Measurements from ENCODE around the gene TRIM74.
A peak's percentile ranks its signal among the peaks of the same experiment; 100 is the strongest.
"Not testable (repeated sequence)": the region's sequence is repeated elsewhere in the genome, so short reads cannot be mapped to it uniquely, and the experiment has no call there.

The TRIM74 gene

DNA sequence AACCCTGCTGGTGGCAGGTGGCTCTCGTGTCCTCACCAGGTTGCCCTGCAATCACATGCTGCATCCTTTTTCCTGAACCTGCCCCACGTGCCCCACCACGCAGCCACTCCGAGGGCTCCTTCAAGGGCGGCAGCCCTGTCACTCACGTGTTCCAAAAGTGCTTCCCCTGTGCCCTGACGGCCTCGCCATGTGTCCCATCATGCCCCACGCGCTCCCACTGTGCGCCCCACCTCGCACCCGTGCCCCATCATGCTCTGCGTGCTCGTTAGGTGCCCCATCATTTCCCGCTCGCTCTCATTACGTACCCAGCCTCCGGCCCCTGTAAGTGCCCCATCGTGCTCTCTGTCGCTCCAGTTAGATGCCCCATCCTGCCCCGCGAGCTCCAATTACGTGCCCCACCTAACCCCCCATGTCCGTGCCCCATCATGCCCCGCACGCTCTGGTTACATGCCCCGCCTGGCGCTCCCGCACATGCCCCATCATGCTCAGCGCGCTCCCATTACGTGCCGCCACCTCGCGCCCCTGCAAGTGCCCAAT lies at the start of gene TRIM74:
Gene TRIM74 (minus strand): TSS at position 487 of the 537 bp plus-strand sequence. CDS start 3,309 bp downstream, outside the sequence.
- not testable (repeated sequence) for TF ChIP-seq GATA2, GATA3 (IDR thresholded peaks at IDR 0.05; ENCODE audit: low read depth, low read length)

DNA sequence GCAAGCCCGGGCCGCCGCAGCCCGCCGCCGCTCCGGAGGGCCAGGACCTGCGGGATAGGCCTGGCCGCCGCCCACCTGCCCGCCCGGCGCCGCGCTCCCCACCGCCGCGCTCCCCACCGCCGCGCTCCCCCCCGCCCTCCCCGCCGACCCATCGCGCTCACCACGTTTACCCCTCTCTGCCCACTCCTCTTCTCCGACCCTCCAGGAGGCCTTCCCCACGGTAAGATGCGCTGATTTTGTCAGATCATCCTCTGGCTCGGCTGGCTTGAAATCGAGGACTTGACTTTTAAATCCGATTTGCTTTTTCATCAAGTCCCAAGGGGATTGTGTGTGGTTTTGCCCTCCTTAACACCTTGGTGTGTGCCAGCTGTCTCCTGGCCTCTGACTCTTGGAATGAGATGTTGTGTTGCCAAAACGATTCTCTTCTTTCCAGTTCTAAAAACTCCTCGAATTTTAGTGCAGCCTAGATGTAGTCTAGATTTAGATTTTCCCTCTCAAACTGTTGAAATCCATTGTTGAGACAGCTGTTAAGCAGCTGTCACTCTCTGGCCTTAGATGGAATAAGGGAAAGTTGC lies 43.6 kb downstream of the TRIM74 start:
- no peak for TF ChIP-seq GATA2 (IDR thresholded peaks at IDR 0.05; ENCODE audit: low read depth, low read length)
- no peak for TF ChIP-seq GATA3 (IDR thresholded peaks at IDR 0.05; ENCODE audit: low read depth, low read length)

DNA sequence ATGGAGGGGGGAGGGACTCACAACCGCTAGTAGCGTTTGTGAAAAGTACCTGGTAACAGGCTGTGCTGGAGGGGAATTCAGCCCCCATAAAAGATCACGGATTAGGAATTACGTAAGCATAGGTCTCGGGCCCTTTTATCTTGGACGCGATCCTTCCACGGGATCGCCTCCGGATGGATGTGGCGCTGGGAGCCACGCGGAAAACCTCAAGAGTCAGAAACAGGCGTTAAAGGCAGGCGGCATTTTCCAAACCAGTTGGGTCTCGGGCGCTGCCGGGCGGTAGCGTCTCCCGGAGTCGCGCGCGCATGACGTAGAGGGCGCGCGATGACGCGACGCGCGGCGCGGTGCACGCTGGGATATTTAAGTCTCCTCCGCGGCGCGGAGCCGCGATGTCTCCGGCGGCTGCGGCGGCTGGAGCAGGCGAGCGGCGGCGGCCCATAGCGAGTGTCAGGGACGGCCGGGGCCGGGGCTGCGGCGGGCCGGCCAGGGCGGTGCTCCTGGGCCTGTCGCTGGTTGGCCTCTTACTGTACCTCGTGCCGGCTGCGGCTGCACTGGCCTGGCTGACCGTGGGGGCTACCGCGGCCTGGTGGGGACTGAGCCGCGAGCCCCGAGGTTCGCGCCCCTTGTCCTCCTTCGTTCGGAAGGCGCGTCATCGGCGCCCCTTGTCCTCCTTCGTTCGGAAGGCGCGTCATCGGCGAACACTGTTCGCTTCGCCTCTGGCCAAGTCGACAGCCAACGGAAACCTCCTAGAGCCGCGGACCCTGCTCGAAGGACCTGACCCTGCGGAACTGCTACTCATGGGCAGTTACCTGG lies 44.3 kb downstream of the TRIM74 start, which contains the start of gene POM121:
Gene POM121 (plus strand): TSS at position 363 of the 813 bp plus-strand sequence. CDS start 27 bp downstream, at position 390.
- no peak for TF ChIP-seq GATA3 (IDR thresholded peaks at IDR 0.05; ENCODE audit: low read depth, low read length)
- 0 out of 2 replicates have a peak, but pooled peaks have one; percentile 26 for TF ChIP-seq GATA2 (IDR thresholded peaks at IDR 0.05; ENCODE audit: low read depth, low read length)

DNA sequence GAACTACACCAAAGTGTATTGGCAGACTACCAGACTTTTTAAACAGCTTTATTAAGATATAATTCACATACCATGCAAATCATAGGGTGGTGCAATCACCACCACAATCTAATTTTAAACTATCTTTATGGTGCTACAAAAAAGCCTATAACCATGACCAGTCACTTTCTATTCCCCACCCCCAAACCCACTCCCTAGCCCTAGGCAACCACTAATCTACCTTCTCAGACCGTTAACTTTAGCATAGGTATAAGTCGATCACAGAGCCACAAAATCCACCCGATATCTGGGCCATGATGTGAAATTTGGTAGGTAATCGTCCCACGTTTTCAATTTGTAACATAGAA lies 44.9 kb downstream of the TRIM74 start:
- TF ChIP-seq GATA2 (IDR thresholded peaks at IDR 0.05; ENCODE audit: low read depth, low read length) (no peak), GATA3 (IDR thresholded peaks at IDR 0.05; ENCODE audit: low read depth, low read length) (no peak)

DNA sequence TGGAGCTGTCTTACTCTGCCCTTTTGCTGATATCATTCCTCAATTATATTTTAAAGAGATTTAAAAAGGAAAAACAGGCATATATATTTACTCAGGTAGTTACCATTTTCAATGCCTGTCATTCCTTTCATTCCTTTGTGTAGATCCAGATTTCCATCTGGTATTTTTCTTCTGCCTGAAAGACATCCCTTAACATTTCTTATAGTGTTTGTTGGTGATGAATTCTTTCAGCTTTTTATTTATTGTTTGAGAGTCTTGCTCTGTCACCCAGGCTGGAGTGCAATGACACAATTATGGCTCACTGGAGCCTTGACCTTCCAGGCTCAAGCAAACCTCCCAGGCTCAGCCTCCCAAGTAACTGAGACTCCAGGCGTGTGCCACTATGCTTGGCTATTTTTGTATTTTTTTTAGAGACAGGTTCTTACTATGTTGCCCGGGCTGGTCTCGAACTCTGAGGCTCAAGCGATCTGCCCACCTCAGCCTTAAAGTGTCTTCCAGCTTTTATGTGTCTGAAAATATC lies 50.0 kb downstream of the TRIM74 start:
- no peak for TF ChIP-seq GATA2 (IDR thresholded peaks at IDR 0.05; ENCODE audit: low read depth, low read length)
- TF ChIP-seq GATA3 (IDR thresholded peaks at IDR 0.05; ENCODE audit: low read depth, low read length) = no peak
